HCEC 1CT (cell line): Measurements from ENCODE around the gene ISLR.

Experiments
- DNase-seq: peaks from one replicate; pipeline ENCODE4 v3.0.0-alpha.2; 2017

The ISLR gene, protein sequence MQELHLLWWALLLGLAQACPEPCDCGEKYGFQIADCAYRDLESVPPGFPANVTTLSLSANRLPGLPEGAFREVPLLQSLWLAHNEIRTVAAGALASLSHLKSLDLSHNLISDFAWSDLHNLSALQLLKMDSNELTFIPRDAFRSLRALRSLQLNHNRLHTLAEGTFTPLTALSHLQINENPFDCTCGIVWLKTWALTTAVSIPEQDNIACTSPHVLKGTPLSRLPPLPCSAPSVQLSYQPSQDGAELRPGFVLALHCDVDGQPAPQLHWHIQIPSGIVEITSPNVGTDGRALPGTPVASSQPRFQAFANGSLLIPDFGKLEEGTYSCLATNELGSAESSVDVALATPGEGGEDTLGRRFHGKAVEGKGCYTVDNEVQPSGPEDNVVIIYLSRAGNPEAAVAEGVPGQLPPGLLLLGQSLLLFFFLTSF

DNA sequence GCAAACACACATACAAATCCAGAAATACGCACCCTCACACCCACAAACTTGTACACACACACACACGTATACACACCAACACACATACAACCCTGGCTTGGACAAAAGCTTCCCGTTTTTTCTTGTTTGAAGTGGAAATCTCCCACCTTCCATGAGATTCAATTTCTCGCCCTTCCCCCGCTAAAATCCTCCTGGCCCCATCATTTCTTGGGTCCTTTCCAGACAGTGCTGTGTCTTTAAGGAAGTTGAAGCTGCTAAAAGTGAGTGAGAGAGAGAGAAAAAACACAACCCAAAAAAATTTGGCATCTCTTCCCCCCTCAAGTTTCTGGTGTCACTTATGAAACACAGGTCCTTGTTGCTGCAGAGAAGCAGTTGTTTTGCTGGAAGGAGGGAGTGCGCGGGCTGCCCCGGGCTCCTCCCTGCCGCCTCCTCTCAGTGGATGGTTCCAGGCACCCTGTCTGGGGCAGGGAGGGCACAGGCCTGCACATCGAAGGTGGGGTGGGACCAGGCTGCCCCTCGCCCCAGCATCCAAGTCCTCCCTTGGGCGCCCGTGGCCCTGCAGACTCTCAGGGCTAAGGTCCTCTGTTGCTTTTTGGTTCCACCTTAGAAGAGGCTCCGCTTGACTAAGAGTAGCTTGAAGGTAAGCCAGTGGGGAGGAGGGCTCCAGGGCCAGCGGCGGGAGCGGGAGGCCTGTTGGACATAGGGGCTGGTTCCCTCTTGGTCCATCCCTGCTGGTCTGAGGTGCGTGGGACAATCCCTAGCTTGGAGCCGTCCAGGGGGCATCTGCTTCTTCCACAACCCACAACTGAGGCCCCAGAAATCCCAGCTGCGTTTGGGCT lies at the start of gene ISLR:
ISLR (plus strand) TSS at position 331 of the 839 bp plus-strand sequence. CDS start 1,149 bp downstream, outside the sequence.
- DNase-seq = no peak

DNA sequence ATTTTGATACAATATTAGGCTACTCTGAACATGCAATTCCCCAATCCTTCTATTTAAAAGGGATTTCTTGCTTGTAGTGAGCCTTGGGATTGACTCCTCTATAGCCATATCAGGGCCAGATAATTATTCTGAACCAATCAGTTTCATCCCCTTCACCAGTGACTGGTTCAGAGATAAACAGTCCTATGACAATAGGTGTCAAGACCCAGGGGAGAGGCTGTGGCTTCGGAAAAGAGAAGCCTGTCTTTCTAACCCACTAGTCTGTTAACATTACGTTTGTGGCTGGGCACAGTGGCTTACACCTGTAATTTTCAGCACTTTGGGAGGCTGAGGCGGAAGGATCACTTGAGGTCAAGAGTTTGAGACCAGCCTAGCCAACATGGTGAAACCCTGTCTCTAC lies 49.3 kb upstream of the ISLR start:
- no peak for DNase-seq

DNA sequence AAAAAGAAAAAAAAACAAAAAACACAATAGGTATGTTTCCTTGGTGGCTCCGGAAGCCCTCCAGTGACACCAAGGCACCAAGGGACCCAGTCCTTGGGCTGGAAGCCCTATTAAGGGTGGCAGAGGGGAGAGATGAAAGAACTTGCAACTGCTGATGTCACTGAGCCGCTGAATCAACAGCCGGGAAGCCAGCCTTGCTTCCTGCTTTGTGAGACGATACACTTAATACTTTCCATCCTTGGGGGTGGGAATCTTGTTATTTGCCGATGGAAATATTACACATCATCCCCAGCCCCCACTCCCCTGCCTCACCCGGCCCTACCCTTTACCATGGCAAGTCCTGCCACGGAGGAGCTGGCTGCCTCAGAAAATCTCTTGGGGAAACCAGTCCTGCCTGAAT lies 48.8 kb upstream of the ISLR start:
- no peak for DNase-seq

DNA sequence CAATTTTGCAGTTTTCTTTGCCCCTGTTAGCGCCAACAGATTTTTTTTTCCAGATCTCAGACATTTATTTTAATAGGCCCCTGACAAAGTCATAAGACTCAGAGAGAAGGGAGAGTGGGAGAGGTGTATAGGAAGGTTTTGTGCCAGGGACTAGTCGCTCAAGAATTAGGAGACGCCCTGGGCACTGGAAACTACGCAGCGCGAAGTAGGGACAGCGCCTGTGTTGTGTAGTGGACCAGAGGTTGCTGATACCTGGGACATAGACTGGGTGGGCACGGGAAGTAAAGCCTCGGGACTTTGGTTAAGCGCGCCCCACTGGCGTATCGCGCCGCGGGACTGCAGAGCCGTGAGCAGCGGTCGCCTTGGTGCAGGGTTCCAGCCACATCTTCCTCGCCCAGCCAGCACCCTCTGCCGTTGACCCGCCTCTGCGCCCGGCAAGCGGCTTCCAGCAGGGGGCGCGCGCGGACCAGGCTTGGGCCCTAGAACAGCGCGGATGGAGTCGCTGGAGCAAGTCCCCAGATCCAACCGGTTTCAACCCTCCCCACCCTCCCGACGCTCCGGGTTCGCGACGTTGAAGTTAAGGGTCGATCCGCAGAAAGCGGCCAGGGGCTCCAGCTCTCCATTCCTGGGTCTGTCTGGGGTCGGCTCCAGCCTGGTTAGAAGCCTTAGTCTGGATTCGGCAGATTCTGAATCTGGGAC lies 46.1 kb upstream of the ISLR start:
- DNase-seq = peak; percentile 68

DNA sequence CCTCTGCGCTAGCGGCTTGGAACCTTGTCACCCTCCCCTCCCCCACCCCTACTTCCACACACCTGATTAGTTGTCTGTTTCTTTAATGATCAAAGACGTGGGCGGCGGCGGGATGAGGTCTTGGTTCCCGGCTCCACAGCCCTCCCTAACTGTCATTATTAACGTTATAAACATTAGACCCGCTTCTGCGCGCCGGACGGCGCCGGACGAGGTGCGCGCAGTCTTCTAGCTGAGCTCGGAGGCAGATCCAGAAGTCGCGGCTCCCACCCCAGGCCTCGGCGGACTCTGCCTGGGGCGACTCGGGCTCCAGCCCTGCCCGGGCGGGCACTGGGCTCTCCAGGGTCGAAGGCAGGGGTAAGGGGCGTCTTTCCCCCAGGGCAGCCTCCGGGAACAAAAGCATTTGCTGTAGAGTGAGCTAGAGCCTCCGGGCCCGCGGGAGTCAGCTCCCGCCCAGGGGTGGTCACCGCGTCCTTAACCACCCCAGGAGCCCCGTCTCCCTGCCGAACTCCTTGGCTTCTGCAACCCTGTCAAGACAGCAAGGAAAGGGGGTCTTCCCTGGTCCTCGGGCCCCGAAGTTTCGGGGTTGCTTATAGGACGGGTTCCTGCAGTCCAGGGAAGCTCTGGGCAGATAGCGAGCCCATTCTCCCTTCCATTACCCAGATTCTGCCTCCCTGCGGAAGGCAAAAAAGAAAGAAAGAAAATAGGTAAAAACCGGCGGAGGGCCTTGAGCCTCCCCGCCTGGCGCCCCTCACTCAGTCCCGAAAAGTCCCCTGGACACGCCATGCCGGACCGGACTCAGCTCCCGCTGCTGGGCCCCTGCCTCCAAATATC lies 45.3 kb upstream of the ISLR start:
- DNase-seq = no peak

DNA sequence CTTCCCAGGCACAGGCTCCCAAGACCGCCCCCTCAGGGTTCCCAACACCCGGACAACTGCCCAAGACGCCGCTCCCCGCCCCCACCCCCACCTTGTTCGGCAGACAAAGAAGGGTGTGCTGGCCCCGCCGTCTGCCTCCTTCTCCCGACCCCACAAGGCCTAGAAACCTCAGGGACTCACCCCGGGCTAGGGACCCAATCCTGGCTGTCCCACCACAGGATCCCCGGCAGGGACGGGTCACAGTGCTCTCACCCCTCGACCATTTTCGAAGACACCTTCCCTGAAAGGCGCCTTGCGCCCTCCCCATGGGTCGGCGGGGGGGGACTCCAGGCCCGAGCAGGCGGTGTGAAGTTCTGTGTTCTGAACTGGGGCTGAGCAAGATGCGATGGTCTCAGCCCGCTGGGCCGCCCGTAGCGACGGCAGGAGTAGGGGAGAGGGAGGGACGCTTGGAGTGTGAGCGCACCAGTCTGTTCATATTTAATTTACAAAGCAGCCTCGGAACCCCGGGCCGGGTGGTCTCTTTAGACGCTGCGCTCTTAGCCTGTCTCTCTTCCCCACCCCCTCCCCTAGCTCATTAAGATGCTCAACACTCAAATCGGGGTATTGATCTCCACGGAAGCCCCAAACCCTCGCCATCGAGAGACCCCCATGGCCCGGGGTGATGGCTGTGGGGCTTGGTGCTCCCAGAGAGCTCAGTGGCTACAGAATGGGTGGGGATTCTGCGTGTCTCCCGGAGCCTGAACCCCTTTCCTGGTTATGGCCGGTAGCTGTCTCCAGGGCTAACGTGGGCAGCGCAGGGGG lies 44.5 kb upstream of the ISLR start:
- no peak for DNase-seq

DNA sequence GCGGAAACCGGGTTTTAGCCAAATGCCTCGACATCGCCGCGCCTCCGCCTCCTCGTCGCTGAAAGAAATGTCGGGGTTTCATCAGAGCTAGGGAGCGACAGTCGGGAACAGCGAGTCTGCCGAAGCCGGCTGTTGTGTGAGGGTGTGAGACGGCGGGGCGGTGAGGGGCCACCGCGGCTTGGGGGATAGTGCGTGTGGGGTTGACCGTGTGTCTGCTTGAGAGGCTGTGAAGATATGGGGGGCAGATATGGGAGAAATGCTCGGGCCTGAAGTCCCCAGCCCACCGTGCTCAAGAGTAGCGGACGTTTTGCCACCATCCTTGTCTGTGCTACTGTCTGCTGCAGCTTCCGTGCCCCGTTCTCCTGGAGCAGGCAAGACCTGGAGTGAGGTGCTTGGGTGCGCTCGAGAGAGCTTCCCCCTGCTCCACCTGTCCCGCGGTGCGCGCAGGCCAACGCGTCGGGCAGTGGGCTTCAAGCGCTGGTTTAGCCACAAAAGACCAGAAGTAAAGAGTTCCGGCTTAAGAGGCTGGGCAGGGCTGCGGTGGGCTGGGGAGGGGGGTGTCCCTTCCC lies 43.8 kb upstream of the ISLR start:
- no peak for DNase-seq

DNA sequence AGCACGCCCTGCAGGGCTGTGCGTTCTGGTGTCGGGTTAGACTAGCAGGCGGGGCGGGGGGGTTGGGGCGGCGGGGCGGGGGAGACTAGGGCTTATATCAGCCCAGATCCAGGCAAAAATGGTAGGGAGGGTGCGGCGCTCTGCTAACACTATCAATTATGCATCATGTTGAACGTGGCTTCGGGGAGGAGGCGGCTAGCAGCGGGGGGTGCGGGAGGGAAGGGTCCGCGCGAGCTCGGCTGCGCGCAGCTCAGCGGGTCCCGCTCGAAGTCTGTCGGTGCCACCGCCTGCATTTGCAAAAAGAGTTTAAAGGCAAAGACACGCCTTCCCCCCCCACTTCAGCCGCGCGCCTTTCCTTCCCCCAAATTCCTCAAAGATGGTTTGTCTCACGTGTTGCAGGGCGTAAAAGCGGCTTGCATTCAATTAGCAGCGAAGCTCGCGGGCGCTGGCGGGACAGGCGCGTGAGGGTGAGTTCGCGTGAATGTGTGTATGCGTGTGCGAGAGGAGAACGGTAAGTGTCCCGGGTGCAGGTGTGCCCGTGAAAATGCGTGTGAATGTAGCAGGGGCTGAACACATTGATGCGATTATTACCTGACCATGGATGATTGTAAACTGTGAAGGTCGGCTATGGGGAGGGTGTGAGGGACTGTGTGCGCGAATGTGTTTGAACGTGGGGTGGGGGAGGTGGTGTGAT lies 43.2 kb upstream of the ISLR start, which contains the start of gene ISLR2:
ISLR2 (plus strand) TSS at position 432 of the 694 bp plus-strand sequence. CDS start 2,169 bp downstream, outside the sequence.
- DNase-seq = no peak

DNA sequence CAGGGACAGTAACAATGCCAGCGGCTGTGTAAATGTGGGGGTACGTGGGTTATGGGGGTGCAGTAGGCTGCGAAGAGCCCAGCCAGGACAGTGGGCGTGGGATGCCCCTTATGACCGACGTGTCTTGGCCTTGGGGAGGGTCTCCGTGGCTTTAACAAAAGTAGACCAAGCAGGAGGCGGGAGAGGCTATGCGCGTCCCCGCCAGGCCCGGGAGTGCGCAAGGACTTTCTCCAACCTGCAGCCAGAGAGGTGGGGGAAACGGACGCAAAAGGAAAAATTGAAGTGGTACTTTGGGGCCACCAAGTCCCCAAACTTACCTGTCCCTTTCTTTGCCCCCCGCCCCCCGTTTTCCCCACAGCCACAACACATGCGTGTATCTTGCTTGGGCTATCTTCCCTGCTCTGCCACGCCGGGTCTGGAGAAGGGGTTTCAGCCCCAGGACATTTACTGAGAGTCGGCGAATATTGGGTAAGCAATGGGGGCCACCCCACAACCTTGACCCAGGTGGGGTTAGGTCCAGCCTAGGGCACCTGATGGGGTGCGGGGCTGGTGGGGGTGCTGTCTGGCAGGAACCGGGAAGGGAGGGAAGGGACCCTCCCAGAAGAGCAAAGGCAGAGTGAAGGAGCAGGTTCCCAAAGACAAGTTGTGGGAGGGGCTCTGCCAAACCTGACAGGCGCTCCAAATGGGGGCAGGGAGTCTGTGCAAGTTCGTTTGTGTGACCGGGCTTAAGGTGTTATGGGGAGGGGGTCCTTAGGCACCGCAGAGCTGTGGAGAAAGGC lies 42.5 kb upstream of the ISLR start:
- no peak for DNase-seq

DNA sequence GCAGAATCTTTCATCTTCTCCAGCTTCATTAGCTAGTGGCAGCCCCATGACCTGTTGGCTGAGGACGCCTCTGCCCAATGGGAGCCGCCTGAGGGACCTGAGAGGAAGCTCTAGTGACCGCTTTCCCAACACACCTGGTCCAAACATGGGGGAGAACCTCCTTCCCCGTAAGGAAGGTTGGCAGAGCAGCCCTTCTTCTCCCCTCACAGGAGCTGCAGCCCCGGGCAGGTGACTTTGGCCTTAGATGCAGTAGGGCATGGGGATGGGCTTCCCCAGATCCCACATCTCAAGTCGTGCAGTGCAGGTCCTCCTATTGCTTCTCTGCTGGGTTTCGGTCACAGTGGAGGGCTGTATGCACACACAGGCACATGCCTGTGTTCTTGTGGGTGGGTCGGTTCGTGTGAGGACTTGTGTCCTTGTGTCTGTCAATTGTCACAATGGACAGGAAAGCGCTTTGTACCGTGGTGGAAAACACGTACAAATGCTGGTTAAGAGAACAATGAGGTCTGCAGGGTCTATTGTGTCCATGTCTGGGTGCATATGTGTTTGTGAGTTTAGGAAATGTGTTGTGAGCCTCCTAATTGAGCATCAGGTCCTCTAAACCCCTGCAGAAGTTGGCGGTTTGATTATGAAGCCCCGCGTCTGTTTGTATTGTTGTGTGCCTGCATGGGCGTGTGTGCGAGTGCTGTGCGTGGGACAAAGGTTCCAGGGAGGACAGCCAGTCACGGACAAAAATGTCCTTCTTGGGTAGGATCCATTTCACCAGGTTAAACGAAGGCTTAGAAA lies 41.7 kb upstream of the ISLR start:
- no peak for DNase-seq

DNA sequence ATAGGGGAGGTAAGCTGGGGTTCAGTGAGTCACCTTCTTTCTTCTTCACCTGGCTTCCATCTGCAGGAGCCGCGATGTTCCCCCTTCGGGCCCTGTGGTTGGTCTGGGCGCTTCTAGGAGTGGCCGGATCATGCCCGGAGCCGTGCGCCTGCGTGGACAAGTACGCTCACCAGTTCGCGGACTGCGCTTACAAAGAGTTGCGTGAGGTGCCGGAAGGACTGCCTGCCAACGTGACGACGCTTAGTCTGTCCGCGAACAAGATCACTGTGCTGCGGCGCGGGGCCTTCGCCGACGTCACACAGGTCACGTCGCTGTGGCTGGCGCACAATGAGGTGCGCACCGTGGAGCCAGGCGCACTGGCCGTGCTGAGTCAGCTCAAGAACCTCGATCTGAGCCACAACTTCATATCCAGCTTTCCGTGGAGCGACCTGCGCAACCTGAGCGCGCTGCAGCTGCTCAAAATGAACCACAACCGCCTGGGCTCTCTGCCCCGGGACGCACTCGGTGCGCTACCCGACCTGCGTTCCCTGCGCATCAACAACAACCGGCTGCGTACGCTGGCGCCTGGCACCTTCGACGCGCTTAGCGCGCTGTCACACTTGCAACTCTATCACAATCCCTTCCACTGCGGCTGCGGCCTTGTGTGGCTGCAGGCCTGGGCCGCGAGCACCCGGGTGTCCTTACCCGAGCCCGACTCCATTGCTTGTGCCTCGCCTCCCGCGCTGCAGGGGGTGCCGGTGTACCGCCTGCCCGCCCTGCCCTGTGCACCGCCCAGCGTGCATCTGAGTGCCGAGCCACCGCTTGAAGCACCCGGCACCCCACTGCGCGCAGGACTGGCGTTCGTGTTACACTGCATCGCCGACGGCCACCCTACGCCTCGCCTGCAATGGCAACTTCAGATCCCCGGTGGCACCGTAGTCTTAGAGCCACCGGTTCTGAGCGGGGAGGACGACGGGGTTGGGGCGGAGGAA lies 40.5 kb upstream of the ISLR start:
- no peak for DNase-seq

DNA sequence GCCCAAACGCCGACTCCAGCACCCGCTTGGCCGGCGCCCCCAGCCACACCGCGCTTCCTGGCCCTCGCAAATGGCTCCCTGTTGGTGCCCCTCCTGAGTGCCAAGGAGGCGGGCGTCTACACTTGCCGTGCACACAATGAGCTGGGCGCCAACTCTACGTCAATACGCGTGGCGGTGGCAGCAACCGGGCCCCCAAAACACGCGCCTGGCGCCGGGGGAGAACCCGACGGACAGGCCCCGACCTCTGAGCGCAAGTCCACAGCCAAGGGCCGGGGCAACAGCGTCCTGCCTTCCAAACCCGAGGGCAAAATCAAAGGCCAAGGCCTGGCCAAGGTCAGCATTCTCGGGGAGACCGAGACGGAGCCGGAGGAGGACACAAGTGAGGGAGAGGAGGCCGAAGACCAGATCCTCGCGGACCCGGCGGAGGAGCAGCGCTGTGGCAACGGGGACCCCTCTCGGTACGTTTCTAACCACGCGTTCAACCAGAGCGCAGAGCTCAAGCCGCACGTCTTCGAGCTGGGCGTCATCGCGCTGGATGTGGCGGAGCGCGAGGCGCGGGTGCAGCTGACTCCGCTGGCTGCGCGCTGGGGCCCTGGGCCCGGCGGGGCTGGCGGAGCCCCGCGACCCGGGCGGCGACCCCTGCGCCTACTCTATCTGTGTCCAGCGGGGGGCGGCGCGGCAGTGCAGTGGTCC lies 39.7 kb upstream of the ISLR start:
- no peak for DNase-seq

DNA sequence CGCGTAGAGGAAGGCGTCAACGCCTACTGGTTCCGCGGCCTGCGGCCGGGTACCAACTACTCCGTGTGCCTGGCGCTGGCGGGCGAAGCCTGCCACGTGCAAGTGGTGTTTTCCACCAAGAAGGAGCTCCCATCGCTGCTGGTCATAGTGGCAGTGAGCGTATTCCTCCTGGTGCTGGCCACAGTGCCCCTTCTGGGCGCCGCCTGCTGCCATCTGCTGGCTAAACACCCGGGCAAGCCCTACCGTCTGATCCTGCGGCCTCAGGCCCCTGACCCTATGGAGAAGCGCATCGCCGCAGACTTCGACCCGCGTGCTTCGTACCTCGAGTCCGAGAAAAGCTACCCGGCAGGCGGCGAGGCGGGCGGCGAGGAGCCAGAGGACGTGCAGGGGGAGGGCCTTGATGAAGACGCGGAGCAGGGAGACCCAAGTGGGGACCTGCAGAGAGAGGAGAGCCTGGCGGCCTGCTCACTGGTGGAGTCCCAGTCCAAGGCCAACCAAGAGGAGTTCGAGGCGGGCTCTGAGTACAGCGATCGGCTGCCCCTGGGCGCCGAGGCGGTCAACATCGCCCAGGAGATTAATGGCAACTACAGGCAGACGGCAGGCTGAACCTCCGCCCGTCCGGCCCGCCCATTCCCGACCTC lies 39.0 kb upstream of the ISLR start:
- no peak for DNase-seq

DNA sequence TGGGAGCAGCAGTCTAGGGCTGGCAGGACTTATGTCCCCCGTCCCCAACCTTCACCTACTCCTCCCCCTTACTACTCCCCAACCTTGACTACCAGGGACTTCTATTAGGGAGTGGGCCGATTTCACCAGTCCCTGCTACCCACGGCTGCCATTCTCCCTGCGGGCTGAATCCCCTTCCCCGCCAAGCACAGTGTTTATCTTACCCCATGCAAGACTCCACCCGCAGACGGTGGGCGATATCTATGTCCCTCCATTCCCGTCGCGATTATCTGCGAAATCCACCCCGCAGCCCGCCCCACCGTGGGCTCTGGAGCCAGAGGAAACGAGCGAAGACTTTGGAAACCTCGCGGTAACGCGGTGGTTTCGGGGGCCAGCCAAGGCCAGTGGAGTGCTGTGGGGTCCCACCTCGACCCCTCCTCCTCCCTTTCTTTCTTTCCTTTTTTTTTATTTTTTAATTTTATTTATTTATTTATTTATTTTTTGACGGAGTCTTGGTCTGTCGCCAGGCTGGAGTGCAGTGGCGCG lies 38.4 kb upstream of the ISLR start:
- DNase-seq = no peak

DNA sequence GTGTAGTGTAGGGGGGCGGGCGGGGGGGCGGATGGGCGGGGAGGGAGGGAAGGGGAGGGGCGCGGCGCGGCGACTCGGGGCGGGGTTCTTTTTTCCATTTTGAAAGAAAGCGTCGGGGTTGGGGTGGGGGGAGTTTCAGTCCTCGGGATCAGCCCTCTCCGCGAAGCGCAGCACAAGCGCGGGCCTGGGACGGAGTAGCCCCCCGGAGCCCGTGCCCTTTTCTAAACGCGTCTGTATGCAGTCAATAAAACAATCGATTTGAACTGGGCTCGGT lies 37.0 kb upstream of the ISLR start:
- no peak for DNase-seq

DNA sequence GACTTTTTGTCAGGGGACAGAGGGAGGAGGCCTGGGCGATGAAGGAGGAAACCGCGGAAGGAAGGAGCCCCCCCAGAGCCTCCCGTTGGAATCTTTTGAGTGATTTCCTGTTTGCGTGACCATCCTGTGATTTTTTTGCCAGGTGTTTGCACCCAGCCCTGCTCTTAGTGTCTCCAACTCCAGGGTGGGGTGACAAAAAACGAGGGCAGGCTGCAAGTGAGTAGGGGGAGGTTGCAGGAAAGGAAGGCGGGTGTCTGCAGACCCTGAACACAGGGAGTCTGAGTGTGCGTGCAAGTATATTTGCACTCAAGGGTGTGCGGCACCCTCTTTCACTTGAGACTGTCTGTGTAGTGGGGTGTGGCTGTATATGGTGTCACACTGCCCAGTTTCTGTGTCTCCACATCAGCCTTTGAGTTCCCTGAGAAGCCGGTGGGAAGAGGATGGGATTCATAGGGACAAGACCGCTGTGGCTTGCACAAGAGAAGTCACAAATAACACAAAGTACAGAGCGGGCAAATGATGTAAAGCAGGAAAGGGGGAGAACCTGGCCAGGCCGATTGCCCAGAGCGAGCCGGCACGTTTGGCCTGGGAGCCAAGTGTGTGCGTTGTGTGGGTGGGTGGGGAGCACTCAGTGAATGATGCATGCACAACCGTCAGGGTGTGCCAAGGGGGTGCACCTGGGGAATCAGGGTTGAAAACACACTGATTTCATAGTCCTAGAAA lies 36.5 kb upstream of the ISLR start:
- DNase-seq = no peak
